GM19023 (cell line): ENCODE results near the gene PLEKHS1.

Source experiments
- ATAC-seq: cut with Tn5 transposase; IDR thresholded peaks from one replicate; pipeline ENCODE4 v1.9.1; 2021; ENCODE audit warnings: mild to moderate bottlenecking, moderate library complexity; ENCODE audit not compliant: unreplicated experiment

Gene PLEKHS1

DNA sequence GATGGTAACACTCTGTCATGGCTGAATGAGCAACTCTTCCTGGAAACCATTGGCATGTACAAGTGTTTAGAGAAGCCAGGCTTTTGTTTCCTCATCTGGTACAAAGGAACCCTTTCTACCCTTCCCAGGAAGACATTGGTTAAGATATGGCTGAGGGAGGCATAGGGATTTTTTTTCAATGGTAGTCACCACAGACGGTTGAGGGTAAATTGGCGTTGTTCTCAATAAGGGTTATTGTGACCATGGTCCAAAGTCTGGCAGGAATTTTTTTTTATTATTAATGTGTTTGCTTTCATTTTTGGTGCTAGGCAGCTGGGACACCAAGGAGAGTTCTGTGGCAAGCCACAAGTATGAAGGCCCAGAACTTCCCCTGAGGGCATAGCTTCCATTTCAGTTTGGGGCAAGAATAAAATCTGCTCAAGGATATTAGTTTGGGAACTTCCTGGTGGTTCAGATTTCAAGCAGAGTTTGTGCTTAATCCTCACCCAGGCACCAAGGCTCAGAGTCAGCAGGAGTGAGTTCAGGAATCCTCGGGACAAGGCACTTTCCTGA, at the start of gene PLEKHS1:
PLEKHS1 (plus strand) TSS at position 502 of the 552 bp plus-strand sequence. CDS start 3,596 bp downstream, outside the sequence.
- ATAC-seq, result no peak

GRCh38 chr10:113704637-113705343, 46.7 kb upstream of the PLEKHS1 start:
- ATAC-seq, result no peak

DNA sequence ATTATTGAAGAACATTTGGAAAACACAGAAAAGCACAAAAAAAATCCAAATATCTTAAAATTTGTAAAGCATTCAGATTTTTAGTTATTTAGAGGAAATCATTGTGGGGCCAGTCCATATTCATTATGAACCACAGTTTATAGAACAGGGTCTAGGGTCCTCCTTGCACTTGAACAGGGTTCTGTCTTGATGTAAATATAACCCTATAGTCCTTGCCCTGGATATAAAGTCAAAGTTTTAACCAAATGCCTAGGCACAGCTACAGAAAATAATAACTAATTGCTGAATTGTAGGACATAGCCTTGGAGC, 46.2 kb upstream of the PLEKHS1 start:
- no peak for ATAC-seq

- ATAC-seq, result no peak
Observed at GRCh38 chr10:113706623-113707022, 44.9 kb upstream of the PLEKHS1 start.

DNA sequence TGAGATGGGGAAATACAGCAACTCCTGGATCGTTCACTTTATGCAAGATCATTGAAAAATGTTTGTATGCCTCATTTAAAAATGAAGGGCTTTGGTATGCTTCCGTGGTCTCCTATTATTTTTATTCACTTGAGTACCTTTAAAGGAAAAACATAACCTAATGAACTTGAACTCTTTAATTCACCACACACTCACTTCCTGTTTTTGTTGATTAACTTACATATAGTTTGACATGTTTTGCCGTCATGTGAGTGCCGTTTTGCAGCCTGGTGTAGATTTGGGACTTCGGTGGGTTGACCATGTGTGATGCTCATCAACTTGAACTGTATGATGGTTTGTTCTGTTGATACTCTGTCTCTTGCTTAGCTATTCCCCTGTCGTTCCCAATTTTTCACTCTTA, 42.8 kb upstream of the PLEKHS1 start:
- no peak for ATAC-seq

DNA sequence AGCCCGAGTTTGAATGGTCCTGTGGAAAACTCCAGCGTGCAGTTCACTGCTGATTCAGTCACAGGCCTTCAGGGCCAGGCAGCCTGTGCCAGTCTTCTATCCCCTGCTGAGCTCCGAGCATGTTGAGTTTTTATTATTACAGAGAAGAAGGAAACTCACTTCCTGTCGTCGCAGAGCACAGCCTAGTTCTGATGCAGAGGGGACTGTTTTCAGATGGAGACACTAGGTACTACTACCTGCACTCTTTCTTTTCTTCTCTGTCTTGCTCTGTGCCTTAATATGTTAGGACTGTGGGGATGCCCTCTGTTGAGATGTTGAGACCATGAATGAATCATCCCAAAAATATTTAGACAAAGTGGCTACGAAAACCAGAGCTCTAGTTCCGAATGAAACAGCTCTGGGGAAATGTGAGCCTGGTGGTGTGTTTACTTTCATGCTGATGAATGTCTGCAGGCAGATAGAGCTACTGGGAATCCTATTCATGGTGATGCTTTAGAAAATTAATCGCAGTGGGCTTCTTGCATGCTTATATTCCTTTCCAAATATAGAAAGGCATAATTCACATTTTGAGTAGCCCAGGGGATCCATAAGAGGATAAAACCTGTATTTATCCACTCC, 42.2 kb upstream of the PLEKHS1 start:
- ATAC-seq, result no peak

DNA sequence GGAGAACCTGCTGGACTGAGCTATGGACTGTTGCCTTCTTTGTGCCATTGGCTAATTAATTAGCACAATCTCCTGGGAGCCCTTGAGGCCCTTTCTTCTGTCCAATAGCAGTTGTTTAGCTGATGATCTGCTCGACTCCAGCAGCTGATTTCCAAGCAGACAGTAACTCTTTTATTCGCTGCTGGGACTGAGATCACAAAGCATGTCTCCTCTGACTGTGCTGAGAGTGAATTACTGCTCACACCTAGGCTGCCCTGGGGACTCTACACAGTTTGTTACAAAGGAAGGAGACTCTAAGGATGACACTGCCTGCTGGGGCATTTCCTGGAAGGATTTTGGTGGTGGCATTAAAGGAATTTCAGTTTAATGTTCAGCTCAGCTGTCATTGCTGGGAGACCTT, 40.3 kb upstream of the PLEKHS1 start:
- no peak for ATAC-seq

DNA sequence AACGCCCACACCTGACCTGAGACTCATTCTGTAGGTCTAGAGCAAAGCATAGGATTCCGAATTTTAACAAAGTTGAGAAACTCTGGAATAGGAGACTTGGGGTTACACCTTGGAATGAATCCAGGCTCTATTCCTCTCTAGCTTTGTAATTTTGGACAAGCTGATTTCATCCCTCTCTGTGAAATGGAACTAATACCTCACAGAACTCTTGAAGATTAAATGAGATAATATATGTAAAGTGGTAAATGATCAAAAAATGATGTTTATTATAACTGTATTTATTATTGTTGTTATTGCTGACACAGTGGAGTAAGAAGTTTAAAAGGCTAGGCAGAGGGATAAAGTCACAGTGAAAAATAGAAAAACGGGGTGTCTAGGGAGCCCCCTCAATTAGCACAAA, 39.5 kb upstream of the PLEKHS1 start:
- no peak for ATAC-seq

DNA sequence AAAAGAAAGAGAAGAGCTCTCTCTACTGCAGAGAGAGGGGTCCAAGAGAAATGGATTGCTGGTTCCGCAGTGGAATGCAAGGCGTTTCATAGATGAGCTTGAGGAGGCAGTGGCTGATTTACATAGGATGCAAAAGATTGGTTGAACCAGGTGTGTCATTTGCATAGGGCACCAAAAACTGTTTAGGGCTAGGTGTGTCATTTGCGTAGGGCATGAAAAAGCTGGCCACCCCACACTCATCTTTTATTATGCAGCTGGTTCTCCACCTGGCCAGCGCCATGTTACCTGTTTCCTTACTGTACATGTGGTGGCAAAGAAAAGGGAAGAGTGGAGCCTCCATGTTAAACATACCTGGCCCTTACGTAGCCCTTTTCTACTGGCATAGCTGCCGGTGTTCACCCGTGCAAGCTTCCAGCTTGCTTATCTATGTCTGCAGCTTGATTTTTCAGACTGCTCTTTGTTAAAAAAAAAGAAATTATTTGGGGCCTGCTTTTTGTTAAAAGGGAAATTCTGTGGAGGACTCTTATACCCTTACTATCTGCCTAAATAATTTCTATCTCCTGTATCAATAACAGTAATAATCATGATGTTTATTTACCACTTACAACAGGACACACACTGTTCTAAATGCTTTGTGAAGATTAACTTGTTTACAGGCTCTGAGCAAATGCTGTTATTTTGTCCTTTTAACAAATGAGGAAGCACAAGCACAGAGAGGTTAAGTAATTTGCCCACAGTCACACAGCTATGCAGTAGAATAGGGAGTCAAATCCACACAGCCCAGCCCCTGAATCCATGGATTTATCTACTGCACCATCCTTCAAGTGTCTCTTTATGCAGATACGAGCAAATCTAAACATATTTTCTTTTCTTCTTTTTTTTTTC, 38.5 kb upstream of the PLEKHS1 start:
- ATAC-seq, result no peak

- ATAC-seq, result no peak
Observed at GRCh38 chr10:113713640-113713982, 37.9 kb upstream of the PLEKHS1 start.

GRCh38 chr10:113716109-113716910, 35.2 kb upstream of the PLEKHS1 start:
- no peak for ATAC-seq

DNA sequence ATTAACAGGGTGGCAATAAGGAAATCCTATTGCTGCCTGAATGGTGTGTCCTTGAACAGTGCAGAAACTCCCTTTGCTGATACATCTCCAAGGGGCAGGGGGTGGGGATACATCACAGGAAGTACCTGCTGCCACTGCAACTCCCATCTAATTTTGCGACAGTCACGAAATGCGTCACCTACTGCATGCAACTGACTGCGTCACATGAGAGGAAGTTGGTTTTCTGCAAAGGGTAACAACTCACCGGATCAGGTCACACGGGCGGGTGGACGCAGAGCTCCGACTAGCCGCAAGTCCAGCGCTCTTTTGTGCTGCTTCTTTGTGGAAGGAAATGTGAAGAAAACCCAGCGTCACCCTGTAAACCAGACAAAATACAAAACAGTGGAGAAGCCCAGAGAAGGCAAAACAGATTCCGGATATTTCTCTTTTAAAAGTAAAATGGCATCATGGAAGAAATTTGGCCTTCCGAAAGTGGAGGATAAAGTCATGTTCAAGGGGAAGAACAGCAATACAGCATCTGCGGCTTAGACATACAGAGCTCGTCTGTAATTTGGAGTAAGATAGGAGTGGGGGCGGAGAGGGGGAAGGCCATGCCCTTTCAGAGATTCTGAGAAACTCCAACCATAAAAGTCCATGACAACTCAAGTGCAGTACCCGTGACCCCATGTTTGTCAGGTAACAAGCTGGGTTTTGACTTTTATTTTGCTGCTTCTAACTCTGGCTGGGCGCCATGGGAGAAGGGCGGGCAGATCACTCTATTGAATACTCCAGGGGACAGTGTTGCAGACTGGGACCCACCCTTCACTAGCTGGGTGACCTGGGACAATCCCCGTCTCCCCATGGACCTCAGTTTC, 32.3 kb upstream of the PLEKHS1 start:
- ATAC-seq, result no peak

- no peak for ATAC-seq
Observed at GRCh38 chr10:113720386-113720785, 31.1 kb upstream of the PLEKHS1 start.

DNA sequence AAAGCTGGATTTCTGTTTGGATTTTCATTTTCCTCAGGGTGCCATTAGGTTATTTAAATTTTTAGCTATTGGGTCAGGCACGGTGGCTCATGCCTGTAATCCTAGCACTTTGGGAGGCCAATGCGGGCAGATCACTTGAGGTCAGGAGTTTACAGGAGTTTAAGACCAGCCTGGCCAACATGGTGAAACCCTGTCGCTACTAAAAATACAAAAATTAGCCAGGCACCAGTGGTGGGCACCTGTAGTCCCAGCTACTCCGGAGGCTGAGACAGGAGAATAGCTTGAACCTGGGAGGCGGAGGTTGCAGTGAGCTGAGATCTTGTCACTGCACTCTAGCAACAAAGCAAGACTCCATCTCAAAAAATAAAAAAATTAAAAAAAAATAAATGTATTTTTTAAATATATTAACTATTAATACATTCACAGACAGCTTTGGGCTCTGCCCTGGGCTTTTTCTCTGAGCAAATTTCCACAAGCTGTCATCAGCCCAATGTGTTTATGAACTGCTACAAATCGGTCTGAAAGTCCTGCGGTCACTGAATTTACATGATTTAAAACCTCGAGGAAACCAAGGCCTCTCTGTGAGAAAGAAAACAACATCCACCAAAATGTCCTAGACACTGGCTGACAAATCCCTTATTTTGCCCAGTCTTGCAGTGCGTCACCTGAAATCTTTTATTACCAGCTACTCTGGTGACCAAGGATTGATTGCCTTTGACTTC, 19.2 kb upstream of the PLEKHS1 start:
- no peak for ATAC-seq

- ATAC-seq, result no peak
Observed at GRCh38 chr10:113732966-113733365, 18.5 kb upstream of the PLEKHS1 start.

GRCh38 chr10:113733635-113734034, 17.8 kb upstream of the PLEKHS1 start:
- no peak for ATAC-seq

- peak; percentile 72 for ATAC-seq
Observed at GRCh38 chr10:113735913-113736312, 15.6 kb upstream of the PLEKHS1 start.

DNA sequence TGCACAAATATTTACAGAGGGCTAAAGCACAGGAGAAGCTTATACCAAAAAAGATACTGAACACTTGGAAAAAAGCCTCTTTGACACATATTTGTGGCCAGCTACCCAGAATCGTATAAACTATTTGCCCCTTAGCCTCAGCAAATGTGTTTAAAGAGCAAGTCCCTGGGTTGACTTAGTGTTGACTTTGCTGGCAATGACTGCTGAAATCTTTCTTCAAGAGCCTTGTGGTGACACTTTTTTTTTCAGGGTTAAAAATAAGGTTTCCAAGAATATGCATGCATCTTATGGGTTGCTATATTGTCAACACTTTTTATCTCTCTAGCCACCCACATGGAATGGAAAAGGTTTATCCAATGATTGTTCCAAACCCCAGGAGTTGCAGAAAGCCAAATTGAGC, 14.9 kb upstream of the PLEKHS1 start:
- ATAC-seq, result no peak

DNA sequence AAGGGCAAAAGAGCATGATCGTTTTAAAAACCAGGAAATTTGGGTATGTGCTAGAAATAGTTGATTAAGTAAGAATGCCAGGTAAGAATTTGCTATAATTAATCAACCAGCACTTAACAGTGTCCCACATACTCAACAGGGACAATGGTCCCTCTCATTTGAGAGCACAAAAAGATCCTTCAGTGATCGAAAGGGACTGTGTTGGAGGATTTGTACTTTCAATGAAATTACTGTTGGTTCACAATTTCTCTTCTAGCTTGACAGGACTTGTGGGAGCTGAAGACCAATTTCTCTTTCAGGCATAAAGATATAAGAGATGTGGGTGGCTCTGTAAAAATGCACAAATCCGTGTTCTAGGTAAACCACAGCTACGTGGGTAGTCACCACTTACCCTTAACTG, 12.5 kb upstream of the PLEKHS1 start:
- no peak for ATAC-seq
